OCI-LY3 (cell line): ENCODE results near the gene ANGPTL1.

Experiments
- EZH2phosphoT487 ChIP-seq: fragments of 200-600 bp; shearing (Covaris generic); IDR thresholded peaks from 2 replicates; pipeline ENCODE4 v1.6.1; 2018; ENCODE audit warnings: antibody characterized with exemption, mixed run types, low read depth
- TF ChIP-seq, protein P1 (sequence below): fragments of 200-600, 300-600 bp; sonication (generic); IDR thresholded peaks from 2 replicates; pipeline ENCODE4 v1.5.1; 2014; ENCODE audit warnings: antibody characterized with exemption, low read length, low read depth

DNA sequence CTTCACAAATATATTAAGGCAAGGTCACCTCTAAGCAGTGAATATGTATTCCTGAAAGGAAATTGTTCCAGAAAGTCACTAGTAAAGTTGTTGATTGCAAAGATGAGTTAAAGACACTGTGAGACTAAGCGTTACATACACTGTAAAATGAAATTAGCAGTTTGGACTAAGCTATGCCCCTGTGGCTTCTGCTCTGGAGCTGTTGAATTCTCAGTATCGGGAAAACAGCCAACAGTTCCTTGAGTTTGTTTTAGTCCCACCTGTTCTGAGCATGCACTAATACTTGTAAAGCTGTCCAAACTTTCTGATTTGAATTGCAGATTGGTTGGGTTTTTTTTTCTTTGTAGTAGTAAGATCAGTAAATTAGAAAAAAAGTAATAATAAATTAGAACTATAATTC is 21.0 kb downstream of the ANGPTL1 start:
- TF ChIP-seq, protein P1, sequence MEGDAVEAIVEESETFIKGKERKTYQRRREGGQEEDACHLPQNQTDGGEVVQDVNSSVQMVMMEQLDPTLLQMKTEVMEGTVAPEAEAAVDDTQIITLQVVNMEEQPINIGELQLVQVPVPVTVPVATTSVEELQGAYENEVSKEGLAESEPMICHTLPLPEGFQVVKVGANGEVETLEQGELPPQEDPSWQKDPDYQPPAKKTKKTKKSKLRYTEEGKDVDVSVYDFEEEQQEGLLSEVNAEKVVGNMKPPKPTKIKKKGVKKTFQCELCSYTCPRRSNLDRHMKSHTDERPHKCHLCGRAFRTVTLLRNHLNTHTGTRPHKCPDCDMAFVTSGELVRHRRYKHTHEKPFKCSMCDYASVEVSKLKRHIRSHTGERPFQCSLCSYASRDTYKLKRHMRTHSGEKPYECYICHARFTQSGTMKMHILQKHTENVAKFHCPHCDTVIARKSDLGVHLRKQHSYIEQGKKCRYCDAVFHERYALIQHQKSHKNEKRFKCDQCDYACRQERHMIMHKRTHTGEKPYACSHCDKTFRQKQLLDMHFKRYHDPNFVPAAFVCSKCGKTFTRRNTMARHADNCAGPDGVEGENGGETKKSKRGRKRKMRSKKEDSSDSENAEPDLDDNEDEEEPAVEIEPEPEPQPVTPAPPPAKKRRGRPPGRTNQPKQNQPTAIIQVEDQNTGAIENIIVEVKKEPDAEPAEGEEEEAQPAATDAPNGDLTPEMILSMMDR: no peak
- TF ChIP-seq EZH2phosphoT487: no peak
